BE2C (cell line): ENCODE measurements around the gene VAV2.

Experiments
- DNase-seq: peaks from one replicate; pipeline ENCODE4 v3.0.0-alpha.2; 2020
- H3K27me3 ChIP-seq: fragments of 250-450 bp; sonication (Bioruptor Pico); 2 replicates; pipeline ENCODE4 v1.5.1; 2020; ENCODE audit warnings: mild to moderate bottlenecking
- H3K36me3 ChIP-seq: fragments of 250-450 bp; sonication (Bioruptor Pico); 2 replicates; pipeline ENCODE4 v1.5.1; 2020; ENCODE audit warnings: mild to moderate bottlenecking
- H3K4me1 ChIP-seq: fragments of 250-450 bp; sonication (Bioruptor Pico); 2 replicates; pipeline ENCODE4 v1.5.1; 2020
- H3K4me3 ChIP-seq: 2 replicates; pipeline ENCODE4 v1.5.1; 2011; ENCODE audit warnings: low read depth, low read length
- H3K9me3 ChIP-seq: fragments of 250-450 bp; sonication (Bioruptor Pico); 2 replicates; pipeline ENCODE4 v1.5.1; 2020
- CTCF ChIP-seq: IDR thresholded peaks from 2 replicates; pipeline ENCODE4 v1.5.1; 2012; ENCODE audit warnings: mild to moderate bottlenecking, low read depth, low read length

The VAV2 gene

DNA sequence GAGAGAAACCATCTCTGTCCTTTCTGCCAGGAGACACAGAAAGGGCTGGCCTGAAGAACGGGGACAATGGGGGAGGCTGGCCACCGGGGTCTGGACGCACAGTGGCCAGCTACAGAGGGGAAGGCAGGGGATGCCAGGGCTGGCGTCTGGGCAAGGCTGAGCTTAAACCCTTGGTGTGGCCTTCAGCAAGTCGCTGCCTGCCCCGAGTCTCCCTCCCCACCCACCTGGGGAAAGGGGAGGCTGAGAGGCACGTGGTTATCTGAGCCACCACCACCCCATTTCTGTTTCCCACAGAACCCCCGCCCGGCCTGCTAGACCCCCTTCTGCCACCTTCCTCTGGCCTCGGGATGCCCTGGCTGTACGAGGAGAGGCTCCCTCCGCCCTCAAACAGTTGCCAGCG lies 115.3 kb downstream of the VAV2 start:
- TF ChIP-seq CTCF, result no peak
- Histone ChIP-seq H3K4me3 (no peak overlapping the region), H3K4me1 (peaks cover 93% of the 10 kb centered on the region), H3K36me3 (no peaks in the 10 kb centered on the region), H3K27me3 (no peaks in the 10 kb centered on the region), H3K9me3 (no peaks in the 10 kb centered on the region)
- no peak for DNase-seq

- peak; percentile 78 for DNase-seq
- H3K4me3 ChIP-seq, result no peak overlapping the region
- H3K9me3 ChIP-seq, result no peaks in the 10 kb centered on the region
- peaks cover 93% of the 10 kb centered on the region for H3K4me1 ChIP-seq
- no peaks in the 10 kb centered on the region; the same call in 1 of the 2 replicates for H3K36me3 ChIP-seq
- H3K27me3 ChIP-seq, result no peaks in the 10 kb centered on the region
- TF ChIP-seq CTCF, result peak; percentile 56
Measured at GRCh38 chr9:133876144-133876543, 116.0 kb downstream of the VAV2 start.

DNA sequence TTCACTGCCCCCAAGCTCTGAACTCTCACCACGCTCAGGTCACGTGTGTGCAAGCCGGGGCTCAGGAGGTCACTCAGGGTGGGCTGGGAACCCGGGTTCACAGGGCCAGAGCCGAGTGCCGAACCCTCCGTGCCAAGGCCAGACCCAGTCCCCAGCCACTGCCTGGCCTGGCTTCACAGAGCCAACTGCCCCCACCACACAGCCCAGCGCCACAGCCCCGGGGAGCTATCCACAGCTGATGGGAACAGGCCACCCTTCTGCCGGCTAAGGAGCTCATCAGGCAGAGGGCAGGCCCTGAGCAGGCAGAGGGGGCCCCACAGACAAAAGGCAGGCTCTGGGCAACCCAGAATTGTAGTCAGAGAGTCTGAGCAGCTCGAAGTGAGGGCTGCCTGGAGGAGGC lies 117.0 kb downstream of the VAV2 start:
- no peak for TF ChIP-seq CTCF
- H3K4me1 ChIP-seq, result peaks cover 89% of the 10 kb centered on the region

GRCh38 chr9:133874659-133875058 lies 117.5 kb downstream of the VAV2 start:
- H3K27me3 ChIP-seq, result no peaks in the 10 kb centered on the region
- peaks cover 85% of the 10 kb centered on the region for H3K4me1 ChIP-seq
- TF ChIP-seq CTCF, result no peak
- no peaks in the 10 kb centered on the region; the same call in 1 of the 2 replicates for H3K36me3 ChIP-seq
- no peak for DNase-seq
- H3K4me3 ChIP-seq, result no peak overlapping the region
- H3K9me3 ChIP-seq, result no peaks in the 10 kb centered on the region

More for the DNA sequence above, 117.0 kb downstream of the VAV2 start:
- H3K36me3 ChIP-seq, result no peaks in the 10 kb centered on the region; the same call in 1 of the 2 replicates
- H3K4me3 ChIP-seq, result no peak overlapping the region
- H3K27me3 ChIP-seq, result no peaks in the 10 kb centered on the region
- no peaks in the 10 kb centered on the region for H3K9me3 ChIP-seq
- peak; percentile 62 for DNase-seq

- DNase-seq, result peak; percentile 83
- no peak for TF ChIP-seq CTCF
Measured at GRCh38 chr9:133874060-133874657, 118.0 kb downstream of the VAV2 start.

GRCh38 chr9:133873461-133873891 lies 118.6 kb downstream of the VAV2 start:
- no peak for DNase-seq
- Histone ChIP-seq H3K4me3 (no peak overlapping the region), H3K27me3 (no peaks in the 10 kb centered on the region), H3K9me3 (no peaks in the 10 kb centered on the region), H3K36me3 (no peaks in the 10 kb centered on the region; the same call in 1 of the 2 replicates), H3K4me1 (peaks cover 79% of the 10 kb centered on the region)
- TF ChIP-seq CTCF, result no peak

More at GRCh38 chr9:133874060-133874657, 118.0 kb downstream of the VAV2 start:
- H3K4me3 ChIP-seq, result no peak overlapping the region
- H3K36me3 ChIP-seq, result no peaks in the 10 kb centered on the region; the same call in 1 of the 2 replicates
- peaks cover 83% of the 10 kb centered on the region for H3K4me1 ChIP-seq
- no peaks in the 10 kb centered on the region for H3K27me3 ChIP-seq
- H3K9me3 ChIP-seq, result no peaks in the 10 kb centered on the region
